Measurements from ENCODE around the gene C14orf132.

- TF ChIP-seq POLR2AphosphoS5 (IDR thresholded peaks at IDR 0.05; ENCODE audit: low read depth, low read length) (no peak), SIN3A (IDR thresholded peaks at IDR 0.05; ENCODE audit: borderline replicate concordance, insufficient read depth, low read length) (no peak), REST (IDR thresholded peaks at IDR 0.05; ENCODE audit: insufficient read depth in 1 of 2, low read depth in 2 of 2, low read length in 2 of 2) (no peak), TAF1 (IDR thresholded peaks at IDR 0.05; ENCODE audit: borderline replicate concordance, insufficient read depth, low read length) (no peak)
These were observed 33.6 kb downstream of the C14orf132 start for GRCh38 chr14:96072746-96073145.
